Activated CD8-positive, alpha-beta memory T cell treated with anti-CD3 and anti-CD28 coated beads, Interleukin-2, amount 50 U/mL, for 4 hours (primary cell): ENCODE data around the gene PLA2G4F.
A peak's percentile ranks its signal among the peaks of the same experiment; 100 is the strongest.

Experiments
- DNase-seq: peaks from one replicate; pipeline ENCODE4 v3.0.0-alpha.2; 2020

Gene PLA2G4F

DNA sequence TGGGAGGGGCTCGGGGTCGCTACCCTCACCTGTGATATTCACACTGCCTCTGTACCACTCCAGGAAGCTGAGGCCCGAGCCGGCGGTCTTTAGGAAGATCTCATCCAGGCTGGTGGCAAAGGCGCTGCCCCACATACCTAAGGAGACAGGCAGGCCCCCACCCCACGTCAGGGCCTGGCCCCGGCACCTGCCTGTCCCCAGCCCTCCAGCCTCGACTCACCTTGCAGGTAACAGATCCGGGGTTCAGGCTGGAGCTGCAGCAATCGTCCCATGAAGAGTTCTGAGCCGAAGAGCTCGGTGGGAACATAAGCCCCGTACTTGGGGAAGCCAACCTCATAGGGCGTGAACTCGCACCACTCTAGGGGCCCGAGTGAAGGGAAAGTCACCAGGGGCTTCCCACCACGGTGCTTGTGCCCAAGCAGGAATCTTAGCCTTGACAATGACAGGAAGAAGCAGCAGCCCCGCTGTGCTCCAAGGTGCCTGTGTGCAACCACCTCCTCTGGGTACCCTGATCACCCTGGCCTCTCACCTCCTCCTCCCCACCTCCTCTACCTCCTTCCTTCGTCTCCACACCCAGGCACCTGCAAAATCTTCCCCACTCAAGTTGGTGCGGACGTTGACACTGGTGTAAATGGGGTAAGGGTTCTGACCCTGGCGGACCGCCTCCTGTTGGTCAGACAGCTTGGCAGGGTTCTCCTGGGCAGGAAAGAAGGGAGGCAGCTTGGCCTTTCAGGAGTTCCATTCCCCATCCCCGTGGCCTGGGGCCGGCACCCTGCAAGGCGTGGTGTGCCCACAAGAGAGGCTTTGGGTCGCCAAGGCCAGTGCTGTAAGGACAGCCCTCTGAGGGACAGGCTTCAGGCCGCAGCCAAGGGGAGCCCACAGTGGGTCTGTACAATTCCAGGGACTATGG is 10.6 kb downstream of the PLA2G4F start:
- DNase-seq: no peak

- DNase-seq: no peak
Measured at GRCh38 chr15:42144841-42145375, 11.5 kb downstream of the PLA2G4F start.

- DNase-seq: no peak
Measured at GRCh38 chr15:42143866-42144625, 12.4 kb downstream of the PLA2G4F start.

DNA sequence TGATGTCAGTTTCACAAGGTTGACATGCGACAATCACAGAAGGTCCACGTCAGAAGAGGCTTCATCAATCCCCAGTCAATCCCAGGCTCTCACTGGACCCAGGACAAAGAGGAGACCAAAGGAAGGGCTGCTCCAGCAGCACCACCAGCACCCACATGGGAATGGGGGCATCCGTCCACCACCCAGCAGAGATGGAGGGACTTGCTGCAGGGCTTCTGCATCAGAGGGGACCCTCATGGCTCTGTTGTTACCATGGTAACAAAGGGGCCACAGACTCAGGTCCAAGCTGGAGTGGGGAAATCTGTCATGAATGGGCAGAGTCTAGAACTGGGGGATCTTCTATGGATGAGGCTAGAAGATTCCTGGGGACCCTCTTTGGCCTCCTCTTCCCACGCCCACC is 13.1 kb downstream of the PLA2G4F start:
- DNase-seq: no peak

GRCh38 chr15:42141795-42142667 is 14.4 kb downstream of the PLA2G4F start:
- DNase-seq: no peak

- no peak for DNase-seq
Measured at GRCh38 chr15:42141246-42141645, 15.2 kb downstream of the PLA2G4F start.

DNA sequence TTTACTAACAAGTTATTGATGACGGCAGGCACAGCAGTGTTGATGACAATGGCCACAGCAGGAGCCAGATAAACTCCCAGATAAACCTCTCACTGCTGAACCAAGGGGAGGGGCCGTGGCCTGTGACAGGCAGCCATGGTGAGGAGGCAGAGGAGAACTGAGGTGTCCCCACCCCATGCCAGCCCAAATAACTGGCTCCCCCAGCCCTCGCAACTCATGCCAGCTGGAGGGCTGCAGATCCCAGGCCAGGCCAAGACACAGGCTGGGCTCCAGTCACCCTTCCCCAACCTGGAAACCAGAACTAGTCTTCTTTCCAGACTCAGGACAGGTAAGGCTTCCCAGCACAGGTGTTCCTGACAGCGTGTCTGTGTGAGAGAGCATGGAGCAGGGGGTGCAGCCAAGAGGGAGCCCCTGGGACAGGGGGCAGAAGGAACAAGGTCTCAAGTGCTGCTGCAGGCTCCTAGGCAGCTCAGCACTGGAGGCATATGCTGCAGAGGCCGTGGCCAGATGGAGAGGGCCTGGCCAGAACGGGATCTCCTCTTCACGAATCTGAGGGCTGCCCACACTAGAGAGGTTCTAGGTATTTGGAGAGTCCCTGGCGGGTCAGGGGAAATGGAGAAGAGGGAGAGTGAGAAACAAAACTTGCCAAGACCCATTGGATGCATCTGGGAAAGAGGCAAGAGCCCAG is 15.9 kb downstream of the PLA2G4F start:
- no peak for DNase-seq

GRCh38 chr15:42139596-42139995 is 16.8 kb downstream of the PLA2G4F start:
- no peak for DNase-seq

- DNase-seq: no peak
Measured at GRCh38 chr15:42138968-42139386, 17.5 kb downstream of the PLA2G4F start.

- no peak for DNase-seq
Measured at GRCh38 chr15:42138411-42138810, 18.0 kb downstream of the PLA2G4F start.

DNA sequence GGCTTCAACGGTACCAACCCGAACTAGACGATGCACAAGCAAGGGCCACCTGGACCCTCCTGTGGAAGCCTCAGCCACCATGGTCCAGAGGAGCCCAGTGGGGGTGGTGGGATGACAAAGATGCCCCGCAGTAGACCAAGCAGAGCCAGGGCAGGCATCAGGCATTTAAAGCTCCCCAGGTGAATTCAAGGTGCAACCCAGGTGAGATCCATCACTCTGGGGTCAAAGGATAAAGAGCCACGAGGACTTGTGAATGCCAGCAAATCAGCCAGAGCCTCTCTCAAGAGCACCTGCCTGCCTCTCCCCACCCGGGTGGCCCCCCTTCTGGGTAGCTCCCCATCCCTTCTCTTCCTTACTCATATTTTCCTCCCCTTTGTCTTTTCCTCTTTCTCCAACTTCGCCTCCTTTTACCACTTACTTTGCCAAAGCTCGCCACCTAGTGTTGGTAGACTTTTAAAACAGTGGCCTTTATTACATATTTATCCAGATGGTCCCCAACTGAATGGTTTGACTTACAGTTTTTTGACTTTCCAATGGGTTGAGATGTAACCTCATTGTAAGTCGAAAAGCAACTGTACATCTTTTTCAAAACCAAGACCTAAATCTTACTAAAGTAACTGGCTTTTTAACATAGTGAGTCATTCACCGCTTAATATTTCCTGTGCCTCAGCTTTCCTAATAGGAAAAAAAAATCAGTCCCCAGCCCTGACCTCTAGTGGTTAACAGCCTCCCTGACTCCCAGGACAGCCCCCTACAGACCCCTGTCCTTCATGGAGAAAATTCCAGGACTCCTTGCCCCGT is 18.8 kb downstream of the PLA2G4F start:
- DNase-seq: no peak

DNA sequence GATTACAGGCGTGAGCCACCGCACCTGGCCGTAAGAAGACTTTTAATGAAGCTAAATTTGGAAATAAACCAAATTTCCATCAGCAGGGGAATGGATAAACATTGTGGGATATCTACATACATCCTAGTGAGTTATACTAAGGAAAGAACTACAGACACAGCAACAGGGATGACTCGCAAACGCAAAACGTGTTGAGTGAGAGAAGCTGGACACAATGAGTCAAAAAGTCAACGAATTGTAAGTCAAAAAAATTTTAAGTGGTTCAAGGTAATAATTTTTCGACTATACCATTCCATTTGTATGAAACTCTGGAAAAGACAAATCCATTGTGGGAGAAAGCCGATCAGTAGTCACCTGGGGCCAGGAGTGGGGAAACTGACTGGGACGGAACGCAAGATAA is 19.9 kb downstream of the PLA2G4F start:
- DNase-seq: no peak

DNA sequence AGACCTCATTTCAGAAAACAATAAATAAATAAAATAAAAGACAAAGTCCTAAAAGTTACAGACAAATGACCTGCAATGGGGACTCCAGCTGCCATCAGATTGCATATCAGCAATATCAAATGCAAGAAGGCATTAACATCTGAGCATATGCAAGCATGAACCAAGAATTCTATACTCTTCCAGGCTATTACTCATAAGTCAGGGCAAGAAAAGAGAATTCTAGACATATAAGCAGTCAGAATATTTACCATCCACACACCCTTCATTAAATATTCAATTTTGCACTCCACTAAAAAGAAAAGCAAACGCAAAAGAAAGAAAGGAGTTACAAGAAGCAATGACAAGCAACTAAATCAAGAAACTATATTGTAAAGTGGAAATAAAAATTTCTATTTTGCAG is 21.1 kb downstream of the PLA2G4F start:
- no peak for DNase-seq

DNA sequence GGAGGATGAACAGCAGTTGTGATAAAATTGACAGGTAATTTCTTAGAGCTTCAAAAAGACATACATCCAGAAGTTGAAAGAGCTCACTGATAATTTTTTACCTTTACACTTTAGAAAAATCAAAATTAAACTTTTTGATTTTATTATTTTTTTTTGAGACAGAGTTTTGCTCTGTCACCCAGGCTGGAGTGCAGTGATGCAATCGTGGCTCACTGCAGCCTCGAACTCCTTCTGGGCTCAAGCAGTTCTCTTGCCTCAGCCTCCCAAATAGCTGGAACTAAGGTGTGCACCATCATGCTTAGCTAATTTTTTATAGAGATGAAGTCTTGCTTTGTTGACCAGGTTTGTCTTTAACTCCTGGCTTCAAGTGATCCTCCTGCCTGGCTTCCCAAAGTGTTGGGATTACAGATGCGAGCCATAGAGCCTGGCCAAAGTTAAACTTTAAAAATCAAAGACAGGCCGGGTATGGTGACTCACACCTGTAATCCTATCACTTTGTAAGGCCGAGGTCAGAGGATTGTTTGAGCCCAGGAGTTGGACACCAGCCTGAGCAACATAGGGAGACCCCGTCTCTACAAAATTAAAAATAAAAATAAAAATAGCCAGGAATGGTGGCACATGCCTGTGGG is 21.7 kb downstream of the PLA2G4F start:
- DNase-seq: no peak

DNA sequence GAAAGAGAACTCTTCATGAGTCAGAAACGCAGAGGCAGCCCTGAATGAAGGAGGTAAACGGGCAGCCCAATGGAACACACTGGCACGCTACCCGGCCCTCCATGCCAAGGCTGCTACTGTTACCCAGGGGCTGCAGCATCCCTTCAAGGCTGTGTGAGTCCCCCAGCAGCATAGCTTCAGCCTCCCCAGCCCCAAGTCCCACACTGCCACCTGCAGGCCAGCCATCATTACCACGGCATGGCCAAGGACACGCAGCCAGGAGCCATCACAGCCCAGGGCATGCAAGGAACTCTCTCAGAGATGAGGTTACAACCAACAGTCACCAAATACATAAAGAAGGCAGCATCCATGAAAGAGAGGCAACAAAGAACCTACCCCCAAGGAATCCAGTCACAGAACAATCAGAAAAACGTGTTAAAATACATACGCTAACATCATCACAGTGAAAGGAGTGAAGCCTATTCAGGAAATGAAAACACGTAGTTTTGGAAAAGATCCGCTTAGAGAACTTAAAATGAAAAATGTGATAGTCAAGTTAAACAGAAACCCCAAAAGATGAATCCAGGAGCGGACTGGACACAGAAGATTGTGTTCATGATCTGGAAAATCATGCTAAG is 22.4 kb downstream of the PLA2G4F start:
- DNase-seq: peak; percentile 45

DNA sequence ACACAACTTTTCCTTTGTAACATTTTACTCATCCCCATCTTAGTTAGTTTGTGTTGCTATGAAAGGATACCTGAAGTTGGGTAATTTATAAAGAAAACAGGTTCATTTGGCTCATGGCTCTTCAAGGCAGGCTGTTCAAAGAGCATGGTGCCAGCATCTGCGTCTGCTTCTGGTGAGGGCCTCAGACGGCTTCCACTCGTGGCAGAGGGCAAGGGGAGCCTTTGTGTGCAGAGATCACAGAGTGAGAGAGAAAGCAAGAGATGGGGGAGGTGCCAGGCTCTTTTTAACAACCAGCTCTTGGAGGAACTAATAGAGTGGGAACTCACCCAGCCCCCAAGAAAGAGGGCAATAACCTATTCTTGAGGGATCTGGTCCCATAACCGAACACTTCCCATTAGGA is 23.1 kb downstream of the PLA2G4F start:
- DNase-seq: no peak

DNA sequence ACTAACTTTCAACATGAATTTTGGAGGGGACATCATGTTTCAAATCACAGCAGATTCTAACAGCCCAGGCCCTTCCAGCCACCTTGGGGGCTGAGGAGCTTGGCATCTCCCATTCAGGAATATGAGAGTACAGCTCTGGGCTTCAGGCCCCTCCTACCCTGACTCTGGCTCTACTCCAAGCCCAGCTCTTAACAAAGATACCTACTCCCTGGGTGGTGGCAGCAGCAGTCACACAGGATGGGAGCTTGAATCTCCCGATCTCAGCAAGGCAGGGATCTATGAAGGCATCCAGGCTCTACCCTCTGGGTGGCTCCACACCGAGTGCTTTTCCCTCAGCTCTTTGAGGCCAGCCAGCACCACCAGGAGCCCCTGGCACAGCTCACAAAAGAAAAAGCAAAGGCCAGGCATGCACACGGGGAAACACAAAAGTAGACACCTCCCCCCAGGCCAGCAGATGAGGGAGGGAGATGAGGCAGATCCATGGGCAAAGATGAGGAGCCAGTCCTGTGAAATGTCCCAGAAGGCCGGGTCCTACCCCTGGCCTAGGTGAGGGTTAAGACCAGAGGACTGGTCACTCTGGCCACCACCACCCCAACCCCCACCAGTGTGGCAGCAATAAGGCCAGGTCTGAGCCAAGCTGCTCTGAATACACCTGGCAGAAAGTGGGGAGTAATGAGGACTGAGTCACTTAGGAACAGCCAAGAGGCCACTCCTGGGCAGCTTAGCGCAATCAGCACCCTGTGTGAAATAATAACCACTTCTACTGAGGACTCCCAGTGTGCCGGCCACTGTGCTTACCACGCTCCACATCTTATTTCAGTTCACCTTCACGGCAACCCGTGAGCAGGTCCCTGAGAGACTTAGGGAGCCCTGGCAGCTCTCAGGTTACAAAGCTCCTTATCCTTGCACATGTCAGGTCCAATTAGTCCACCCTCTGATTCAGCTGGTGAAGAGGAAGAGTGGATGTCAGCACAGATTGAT is 24.3 kb downstream of the PLA2G4F start:
- no peak for DNase-seq

DNA sequence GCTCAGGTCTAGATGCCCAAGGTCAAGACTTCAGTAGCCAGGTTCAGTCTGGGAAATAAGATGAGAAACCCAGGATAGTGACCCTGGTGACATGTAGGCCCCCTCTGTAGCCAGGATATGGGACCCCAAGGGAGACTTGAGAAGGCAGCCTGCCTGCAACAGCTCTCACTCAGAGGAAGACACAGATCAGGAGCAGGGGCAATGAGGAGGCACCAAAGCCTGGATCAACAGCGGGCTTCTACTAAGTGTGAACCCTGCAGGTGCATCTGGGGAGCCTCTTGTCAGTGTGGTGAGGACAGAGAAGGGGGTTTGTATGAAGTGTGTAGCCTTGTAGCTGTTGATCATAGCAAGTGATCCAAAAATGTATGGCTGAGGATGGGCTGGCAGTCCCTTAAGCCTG is 25.4 kb downstream of the PLA2G4F start:
- no peak for DNase-seq
